Stimulated activated CD8-positive, alpha-beta memory T cell treated with anti-CD3 and anti-CD28 coated beads, Interleukin-15, amount 100 ng/mL, for 1 hour (primary cell): ENCODE measurements around the gene COA8.

ENCODE experiments used
- DNase-seq: peaks from one replicate; pipeline ENCODE4 v3.0.0-alpha.2; 2020; ENCODE audit warnings: low read depth

COA8 gene, protein sequence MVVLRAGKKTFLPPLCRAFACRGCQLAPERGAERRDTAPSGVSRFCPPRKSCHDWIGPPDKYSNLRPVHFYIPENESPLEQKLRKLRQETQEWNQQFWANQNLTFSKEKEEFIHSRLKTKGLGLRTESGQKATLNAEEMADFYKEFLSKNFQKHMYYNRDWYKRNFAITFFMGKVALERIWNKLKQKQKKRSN

DNA sequence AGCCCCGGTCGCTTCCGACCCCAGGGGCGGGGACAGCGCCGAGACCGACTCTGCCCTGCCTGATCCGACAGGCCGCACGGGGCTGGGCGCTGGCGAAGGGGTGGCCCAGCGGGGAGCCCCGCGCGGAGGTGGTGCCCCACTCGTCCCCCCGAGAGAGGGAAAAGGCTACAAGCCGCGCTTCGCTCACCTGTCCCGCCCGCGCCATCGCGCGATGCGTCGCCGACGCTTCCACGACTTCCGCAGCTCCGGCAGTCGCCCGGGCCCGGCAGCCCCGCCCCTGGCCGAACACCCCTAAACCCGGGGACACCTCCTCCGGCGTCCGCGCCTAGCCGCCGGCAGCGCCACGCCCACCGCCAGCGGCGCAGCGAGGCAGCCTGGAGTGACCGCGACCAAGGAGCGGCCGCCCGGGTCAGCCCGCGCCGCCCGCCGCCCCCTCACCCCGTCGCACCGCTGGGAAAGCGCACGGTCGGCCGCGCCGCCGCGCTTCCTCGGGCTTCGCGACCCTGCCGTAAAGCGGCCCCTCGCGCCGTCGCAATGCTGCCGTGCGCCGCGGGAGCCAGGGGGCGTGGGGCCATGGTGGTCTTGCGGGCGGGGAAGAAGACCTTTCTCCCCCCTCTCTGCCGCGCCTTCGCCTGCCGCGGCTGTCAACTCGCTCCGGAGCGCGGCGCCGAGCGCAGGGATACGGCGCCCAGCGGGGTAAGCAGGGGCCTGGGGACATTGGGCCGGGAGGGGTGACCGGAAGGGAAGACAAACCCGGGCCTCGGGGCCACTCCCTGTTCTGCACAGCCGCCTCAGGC is at the start of gene COA8, which contains the start of gene BAG5:
TSS of gene COA8 (plus strand) at position 532 of the 797 bp plus-strand sequence. CDS start at position 574, 42 bp downstream.
TSS of gene BAG5 (minus strand) at position 229 of the 797 bp plus-strand sequence. CDS start 1,493 bp downstream, outside the sequence.
- peak; percentile 73 for DNase-seq

DNA sequence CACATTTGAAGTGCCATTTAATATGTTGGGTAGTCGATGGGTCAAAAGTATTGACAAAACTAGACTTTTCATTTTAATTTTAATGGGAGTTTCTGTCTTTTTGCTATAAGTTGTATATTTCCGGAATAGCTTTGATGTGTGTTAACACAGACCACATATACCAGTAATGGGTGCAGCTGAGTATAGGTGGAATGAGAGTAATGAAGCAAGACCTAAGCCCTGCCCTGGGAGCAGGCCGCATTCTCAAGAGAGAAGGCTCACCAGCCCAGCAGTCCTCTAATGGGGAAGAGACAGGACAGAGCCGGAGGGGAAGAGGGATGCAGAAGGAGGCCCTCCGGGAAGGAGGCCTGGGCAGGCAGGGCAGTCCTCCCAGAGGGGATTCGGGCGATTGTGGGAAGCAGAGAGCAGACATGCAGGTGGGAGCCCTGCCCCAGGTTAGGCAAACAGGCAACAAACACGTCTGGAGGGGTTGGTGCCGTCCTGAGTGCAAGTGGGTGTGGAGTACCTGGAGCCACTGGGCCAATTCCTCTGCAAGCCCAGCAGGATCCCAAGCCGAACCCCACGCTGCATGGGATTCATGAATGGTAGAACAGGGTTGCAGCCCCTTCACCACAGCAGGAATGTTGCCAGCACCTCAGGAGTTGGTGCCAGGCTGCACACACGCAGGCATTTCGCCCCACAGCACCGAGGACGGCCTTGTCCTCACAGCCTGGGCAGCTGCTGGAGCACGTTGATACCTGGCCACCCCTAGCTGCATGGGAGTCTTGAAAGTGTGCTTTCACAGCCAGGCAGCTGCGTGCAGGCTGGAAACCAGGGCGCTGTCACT is 48.0 kb upstream of the COA8 start:
- no peak for DNase-seq

DNA sequence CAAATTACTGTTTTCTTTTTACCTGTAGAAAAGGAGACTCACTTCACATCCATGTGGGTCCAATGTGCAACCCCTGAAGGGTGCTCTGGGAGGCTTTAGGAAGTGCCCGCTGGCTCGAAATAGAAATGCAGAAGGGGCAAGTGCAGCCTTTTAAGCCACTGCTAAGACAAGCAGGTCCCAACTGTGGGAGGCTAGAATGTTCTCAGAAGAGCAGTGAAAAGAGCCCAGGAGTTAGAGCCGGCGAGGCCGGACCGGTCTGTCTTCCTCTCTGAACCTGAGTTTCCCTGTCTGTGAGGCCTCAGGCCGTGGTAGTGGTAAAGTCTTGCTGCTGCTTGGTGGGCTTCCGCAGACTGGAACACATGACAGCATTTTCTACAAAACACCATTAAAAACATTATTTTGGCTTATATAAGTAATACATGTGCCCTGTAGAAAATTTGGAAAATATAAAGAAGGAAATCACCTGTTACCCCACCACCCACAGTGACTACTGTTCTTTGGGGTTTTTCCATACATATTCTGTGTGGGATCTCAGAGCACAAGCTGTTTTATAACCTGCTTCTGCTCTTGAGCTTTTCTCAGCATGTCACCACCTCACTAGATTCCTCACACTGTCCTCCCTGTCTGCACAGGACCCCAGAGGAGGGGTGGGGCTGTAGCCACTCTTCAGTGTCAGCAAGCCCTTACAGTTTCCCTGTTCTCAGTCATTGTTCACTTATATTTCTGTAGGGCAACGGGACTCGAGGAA is 46.2 kb upstream of the COA8 start:
- no peak for DNase-seq

DNA sequence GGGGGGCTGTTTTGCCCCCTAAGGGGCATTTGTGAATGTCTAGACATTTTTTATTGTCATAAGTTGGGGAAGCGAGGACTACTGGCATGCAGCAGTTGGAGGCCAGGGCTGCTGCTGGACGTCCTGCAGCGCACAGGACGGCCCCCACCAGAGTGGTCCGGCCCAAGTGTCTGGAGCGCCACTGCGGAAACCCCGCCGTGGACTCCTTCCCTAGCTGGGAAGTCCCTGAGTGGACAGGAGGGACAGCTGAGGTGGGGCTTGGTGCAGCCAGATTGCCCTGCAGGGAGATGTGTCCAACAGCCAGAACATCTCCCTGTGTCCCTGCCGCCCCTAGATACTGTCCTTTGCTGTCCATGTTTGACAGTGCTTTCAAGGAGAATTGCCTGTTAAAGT is 45.6 kb upstream of the COA8 start:
- no peak for DNase-seq

DNA sequence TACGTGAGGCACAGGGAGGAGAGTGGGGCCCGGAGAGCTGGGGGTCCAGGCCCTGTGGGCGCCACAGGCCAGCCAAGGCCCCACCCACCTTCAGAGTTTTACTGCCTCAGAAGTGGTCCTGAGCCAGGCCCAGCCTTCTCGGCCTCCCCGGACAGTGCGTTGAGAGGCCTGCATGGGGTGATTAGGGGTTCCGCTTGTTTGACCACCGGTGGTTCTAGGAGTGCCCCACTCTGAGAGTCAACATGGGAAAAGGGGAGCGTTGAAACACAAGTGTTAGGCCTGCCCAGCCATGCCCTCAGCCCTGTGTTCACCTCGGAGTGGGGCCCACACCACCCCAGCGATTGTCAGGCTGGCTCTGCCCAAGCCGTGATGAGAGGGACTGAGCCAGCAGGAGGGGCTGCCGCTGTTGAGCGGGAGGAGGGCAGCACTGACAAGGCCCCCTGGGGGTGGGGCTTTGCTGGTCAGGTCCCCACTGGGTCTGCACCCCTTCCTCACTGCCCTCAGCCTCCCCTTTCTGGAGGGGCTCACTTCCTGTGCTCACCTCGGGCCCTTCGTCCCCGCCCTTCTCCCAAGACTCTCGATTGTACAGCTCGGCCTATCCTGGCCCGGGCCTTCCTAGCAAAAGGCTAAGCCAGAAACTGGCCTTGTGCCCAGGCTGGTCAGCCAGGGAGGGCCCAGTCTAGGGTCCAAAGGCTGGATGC is 44.9 kb upstream of the COA8 start:
- DNase-seq: no peak

DNA sequence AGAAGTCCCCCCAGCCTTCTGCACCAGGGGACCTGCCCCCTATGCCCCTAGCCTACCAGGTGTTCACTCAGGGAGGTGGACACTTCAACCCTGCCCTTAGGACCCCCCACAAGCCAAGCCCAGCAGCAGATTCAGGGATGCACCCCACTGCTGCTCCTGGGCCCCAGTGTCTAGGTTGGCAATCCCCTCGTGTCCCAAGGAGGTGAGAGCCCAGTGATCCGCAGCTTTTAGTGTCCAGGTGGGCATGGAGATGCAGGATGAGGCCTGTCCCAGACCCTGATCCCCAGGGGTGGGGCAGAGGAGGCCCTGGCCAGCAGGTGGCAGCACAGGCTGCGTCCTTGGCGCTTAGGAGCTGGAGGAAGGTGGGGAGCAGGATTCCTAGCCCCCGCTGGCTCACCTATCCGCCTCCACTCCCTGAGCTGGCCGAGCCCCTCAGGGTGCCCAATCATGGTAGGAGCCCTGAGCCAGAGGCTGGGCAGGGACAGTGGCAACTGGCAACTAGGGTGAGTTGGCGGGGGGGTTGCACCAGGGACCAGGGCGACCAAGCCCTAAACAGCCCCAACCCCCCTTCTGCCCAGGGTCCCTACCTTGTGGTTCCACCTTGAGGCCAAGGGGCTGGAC is 44.2 kb upstream of the COA8 start:
- DNase-seq: peak; percentile 51

DNA sequence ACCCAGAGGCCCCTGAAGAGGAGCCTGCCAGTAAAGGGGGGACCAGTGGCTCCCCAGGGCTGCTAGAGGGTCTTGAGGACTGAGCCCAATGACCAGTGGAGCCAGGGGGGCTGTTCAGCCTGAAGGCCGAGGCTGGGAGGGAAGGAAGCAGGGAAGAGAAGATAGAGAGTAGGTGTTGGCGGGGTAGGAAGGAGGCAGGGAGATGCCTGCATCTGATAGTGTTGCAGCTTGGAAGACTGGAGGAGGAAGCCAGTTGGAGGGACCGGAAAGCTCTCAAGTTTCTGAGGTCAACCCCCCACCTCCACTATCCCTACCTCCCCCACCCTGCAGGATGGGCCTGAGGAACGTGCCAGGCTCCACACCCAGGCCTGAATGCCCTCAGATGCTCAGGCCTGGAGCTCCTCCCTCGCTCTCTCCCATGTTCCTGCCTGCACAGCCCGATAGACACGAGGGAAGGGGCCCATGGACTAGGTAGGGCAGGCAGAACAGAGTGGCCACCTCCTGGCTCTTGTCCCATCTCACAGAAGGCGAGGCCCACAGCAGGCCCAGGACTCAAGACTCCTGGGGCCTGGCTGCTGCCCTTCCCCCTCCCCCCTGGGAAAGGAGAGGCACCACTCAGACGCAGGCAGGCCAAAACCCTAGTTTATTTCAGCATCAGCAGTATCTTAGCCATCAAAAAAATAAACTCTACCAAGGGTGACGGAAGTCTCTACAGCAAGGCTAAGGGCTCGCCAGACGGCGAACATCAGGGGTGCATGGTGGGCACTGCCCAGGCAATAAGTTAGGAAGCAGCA is 43.5 kb upstream of the COA8 start:
- no peak for DNase-seq

DNA sequence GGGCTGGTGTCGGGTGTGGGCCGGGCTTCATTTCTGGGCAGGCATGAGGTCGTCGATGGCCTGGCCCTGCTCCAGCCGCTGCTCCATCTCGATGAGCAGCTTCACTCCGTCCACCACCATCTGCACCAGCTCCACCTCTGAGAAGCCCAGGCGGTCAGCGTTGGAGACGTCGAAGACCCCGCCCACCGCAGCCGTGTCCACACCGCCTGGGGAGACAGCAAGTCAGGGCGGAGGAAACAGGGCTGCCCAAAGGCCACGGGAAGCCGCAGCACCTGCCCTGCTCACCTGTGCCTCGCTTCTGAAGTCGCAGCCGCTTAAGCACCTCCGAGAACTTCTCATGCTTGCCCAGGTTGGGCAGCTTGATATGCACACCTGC is 42.9 kb upstream of the COA8 start:
- DNase-seq: no peak

DNA sequence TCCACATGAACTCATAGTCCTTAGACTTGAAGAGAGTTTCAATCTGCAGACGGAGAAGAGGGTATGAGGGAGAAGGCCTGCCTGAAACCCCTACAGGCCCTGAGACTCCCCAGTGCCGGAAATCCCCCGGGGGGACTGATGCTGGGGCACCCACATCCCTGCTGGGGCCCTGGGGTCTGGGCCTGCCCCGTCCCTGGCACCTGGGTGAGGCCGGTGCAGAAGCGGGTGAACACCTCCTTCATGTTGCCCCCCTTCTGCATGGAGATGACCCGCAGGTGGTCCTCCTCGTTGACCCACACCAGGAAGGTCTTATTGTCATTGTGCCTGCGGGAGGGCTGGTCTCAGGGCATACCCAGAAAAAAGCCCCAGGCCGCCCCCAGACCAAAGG is 42.5 kb upstream of the COA8 start:
- DNase-seq: no peak

DNA sequence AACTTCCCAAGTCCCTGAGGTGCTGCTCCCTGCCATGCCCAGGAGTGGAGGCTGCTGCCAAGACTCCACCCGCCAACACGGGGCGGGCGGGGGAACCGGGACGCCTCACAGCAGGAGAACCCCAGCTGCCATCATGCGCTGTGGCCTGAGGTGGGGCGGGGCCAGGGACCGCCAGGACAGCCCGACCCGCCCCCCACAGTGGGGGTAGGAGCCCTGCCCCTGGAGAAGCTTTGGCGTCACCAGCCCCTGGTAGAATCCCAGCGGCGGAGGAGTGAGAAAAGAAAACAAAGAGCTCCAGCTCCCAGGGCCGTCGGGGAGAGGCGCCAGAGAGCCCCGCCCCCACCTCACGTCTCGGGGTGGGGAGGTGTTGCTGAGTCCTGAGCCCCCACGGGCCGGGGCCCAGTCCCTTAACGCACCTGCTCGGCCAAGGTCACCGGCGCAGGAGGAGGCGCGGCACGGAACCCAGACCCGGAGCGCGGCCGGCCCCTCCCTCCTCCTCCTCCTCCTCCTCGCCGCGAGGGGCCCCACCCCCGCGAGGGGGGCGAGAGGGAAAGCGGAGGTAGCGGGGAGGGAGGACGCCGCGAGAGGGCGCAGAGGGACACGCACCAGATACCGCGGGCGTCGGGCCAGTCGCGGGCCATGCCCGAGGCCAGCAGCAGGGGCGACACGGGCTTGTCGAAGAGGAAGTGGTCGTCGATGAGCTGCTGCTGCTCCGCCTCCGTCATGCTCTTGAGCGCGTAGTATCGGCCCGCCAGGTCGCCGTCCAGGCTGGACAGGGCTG is 41.9 kb upstream of the COA8 start:
- peak; percentile 38 for DNase-seq

DNA sequence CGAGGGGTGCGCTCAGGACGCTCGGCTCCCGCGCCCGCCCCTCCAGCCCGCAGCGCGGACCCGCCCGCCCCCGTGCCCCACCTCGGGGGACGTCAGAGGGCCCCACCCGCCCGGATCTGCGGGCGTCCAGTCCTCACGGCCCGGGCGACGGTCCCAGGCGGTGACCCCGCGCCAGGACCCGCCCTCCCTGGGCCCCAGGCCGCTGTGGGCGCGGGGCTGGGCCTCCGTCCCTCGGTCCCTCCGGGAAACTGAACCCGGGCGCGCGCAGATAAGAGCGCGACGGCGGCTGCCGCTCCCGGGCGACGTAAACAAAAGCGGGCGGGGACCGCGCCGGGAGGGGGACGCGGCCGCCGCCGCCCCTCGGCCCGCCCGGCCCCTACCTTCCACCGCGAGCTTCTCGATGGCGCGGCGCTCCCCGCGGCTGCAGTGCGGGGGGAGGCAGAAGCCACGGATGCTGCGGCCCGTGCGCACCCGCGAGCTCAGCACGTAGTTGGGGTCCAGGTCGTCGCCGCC is 41.3 kb upstream of the COA8 start:
- DNase-seq: no peak

DNA sequence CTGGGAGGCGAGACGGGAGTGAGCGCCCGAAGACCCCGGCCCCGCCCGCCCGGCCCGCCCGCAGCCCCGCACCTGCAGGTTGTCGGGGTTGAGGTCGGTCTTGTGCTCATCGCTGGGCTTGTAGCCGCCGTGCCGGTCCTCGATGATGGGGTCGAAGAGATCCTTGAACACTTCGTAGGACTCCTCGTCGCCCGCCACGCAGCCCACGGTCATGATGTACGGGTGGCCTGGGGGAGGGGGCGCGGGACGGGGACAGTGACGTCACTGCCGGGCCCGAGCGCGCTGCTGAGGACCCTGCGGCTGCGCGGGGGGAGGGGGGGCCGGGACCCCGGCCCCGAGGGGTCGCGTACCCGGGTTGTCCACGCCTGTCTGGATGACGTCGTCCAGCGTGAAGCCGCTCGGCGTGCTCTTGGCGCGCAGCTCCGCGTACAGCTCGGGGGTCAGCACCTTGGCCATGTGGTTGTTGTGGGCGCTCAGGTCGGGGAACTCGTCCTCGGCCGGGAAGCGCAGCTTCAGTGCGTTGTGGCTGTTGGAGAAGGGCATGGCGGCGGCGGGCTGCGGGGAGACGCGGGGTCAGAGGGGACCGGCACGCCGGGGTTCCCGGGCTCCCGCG is 40.7 kb upstream of the COA8 start:
- no peak for DNase-seq

DNA sequence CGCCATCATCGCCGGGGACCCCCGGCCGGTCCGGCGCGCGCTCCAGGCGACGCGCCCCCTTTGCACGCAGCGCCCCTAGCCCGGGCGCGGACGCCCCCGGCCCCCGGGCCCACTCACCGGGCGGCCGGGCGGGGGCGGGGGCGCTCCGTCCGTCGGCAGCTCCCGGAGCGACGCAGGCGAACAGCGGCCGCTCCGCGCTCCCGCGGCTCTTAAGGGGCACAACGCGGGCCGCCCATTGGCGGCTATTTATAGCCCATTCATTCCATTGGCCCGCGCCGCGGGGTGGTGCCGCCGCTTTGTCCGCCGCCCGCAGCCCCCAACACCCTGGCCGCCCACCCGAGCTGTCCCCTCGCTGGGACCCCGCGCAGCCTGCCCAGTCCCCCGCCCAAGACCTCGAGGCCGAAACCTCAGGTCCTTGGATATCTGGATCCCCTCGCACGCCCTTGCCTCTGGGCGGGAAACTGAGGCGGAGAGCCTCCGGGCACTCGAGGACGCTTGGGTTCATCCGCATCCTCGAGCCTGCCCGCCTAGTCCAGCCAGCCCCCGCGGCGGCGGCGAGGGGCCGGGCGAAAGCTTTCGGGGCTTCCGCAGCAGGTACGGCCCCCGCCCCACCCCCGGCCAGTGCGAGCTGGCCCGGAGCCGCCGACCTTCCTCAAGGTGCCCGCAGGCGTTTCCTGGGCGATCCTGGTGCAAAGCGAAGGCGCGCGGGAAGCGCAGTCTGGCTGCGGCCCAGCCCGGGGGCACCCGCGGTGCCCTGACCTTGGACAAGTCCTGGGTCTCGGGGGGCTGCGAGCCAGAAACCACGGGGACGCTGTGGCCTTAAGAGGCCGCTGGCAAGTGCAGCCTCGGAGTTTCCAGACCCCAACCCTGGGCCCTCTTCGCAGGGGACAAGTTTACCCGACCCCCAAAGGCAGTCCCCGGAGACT is 39.8 kb upstream of the COA8 start, which contains the start of gene CKB:
TSS of gene CKB (minus strand) at position 182 of the 926 bp plus-strand sequence. CDS start 337 bp downstream, outside the sequence.
- no peak for DNase-seq

DNA sequence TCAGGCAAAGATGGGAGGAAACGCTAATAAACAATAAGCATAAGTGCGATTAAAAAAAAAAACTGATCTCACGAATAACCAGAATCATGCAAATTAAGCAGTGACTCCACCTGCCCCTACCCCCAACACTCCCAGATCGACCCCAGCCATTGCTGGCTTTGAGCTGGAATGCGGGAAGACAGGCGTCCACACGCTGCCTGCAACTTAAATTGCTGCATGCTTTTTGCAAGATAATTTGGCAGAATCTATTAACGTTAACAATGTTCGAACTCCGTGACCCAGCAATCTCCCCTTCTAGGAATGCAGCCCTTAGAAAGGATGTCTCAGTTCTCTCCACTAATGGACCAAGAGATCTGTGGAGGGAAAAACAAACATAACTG is 39.2 kb upstream of the COA8 start:
- DNase-seq: no peak

DNA sequence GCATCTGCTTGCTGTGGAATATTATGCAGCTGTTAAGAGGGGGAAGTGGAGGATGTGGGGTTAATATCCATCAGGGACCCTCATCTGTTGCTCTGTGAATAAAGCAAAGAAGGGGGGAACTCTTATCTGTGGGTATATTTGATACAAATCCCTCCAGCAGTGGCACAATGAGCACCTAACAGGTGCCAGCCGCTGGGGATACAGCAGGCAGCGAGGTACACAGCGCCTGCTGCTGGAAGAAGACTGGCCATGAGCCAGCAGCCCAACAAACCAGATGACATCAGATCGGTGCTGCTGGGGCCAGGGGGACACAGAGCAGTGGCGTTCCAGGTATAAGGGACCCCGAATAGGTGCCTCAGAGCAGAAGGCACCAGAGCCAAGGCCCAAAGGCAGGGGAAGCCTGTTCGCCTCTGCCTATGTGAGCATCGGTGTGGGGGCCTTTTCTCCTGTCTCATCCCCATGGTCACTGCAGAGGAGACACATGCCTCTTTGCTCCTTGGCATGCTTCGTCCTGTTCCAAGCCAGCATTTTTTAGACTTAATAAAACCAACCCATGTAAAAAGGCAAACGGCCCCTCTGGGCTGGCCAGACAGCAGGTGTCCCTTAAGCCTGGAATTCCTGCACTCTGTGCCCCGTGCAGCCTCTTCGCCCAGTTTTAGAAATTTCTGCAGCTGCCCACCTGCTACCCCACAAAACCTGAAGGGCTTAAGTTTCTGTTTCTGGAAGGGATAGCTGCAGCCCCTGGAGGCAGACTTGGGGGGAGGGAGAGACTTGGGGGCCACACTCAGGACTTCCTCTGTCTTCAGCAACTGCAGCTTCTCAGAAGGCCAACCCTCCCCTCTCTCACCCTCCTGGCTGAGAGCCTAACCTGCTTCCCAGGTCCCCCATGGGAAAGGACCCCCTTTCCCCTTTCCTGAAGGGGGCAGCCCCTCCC is 38.5 kb upstream of the COA8 start:
- no peak for DNase-seq
